ENCODE results near the gene DRAP1.
A peak's percentile ranks its signal among the peaks of the same experiment; 100 is the strongest.

DRAP1 gene, protein sequence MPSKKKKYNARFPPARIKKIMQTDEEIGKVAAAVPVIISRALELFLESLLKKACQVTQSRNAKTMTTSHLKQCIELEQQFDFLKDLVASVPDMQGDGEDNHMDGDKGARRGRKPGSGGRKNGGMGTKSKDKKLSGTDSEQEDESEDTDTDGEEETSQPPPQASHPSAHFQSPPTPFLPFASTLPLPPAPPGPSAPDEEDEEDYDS

DNA sequence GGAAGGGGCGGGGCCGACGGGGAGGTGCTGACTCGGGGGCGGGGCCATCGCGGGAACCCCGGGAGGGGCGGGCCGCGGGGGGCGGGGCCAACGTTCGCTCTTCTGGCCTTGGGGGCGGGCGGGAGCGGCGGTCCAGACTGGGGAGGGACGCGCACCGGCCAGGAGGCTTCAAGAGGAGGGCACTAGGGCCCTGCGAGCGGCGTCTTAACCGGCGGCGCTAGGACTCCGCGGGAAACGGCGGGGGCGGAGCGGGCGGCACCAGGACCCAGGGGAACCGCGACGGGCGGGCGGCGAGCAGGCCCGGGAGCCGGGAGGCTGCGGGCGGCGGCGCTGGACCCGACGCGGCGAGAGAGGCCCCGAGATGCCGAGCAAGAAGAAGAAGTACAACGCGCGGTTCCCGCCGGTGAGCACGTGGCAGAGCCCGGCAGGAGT is at the start of gene DRAP1:
Gene DRAP1 (plus strand): TSS at position 286 of the 432 bp plus-strand sequence. CDS start 76 bp downstream, at position 362.
- peak; percentile 99 for DNase-seq

DNA sequence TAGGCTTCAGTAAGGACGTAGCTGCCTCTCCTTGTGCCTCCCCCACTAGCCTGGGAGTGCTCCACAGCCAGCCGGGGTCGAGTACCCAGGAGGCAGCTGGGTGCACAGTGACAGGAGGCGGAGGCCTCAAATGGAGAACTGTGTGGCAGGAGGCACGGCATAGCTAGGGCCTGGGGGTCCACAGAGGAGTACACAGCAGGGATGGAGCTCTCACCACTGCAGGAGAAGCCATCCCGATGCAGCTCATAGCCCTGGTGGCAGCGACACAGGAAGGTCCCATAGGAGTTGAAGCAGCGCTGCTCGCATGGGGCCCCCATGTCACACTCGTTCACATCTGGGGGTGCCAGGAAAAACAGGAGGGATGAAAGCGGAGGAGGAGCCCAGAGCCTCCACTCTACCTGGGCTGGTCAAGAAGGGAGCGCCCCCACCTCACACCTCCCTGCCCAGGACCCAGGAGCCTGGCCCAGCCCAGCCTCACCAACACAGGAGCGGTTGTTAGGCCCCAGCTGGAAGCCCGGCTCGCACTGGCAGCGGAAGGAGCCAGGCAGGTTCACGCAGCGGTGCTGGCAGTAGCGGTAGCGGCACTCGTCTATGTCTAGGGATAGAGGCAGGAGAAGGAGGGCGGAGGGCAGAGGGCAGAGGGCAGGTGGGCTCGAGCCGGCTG is 49.5 kb upstream of the DRAP1 start:
- DNase-seq: no peak

DNA sequence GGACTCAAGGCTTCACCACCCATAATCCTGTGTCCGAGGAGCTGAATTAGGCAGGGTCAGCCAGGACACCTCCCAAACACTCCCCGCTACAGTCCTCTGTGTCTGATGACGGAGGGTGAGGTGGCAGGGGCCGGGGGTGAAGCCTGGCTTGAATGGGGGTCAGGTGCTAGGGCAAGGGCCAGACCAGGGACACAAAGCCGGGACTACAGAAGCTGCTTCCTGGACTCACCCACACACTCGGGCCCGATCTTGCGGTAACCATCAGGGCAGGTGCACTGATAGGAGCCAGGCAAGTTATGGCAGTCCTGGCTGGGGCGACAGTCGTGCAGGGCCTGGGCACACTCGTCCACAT is 48.9 kb upstream of the DRAP1 start:
- no peak for DNase-seq

DNA sequence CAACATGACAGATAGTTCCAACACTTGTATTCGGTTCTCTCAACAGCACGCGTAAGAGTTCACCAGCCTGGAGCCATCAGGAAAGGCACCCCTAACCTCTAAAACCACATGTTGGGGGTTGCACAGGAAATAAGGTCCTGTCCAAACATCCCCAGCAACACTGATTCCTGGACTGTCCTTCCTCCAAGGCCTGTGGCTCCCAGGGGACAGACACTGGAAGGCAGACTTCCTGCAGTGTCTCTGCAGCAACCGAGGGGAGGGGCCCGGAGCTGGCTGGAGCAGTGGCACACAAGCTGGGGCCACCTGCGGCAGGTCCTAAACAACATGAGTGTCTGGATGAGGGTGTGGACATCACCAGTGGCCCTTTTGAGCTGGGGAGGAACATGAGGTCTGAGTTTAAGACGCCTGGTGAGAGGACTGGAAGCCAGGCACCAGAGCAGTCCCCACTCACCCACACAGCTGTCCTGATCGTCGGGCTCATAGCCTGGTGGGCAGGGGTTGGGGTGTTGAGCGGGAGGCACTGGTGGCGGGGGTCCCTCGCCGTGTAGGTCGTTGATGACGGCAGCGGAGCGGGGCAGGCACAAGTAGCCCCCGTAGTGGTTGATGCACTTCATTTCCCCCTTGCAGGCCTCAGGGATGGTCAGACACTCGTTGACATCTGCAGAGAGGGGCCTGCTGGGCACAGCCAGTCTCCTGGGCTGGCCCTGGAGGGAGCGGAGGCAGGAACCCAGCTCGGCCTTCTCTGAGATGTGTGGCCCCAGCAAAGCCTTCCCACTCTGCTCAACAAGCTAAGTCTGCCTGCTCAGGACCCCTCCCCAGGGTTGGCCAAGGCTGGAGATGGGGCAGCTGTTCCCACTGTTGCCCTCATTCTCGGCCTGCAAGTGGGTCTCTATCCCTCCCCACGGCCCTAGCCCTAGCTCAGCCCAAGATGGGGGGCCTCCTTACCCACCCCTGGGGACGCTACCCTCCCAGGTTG is 48.2 kb upstream of the DRAP1 start:
- DNase-seq: no peak

DNA sequence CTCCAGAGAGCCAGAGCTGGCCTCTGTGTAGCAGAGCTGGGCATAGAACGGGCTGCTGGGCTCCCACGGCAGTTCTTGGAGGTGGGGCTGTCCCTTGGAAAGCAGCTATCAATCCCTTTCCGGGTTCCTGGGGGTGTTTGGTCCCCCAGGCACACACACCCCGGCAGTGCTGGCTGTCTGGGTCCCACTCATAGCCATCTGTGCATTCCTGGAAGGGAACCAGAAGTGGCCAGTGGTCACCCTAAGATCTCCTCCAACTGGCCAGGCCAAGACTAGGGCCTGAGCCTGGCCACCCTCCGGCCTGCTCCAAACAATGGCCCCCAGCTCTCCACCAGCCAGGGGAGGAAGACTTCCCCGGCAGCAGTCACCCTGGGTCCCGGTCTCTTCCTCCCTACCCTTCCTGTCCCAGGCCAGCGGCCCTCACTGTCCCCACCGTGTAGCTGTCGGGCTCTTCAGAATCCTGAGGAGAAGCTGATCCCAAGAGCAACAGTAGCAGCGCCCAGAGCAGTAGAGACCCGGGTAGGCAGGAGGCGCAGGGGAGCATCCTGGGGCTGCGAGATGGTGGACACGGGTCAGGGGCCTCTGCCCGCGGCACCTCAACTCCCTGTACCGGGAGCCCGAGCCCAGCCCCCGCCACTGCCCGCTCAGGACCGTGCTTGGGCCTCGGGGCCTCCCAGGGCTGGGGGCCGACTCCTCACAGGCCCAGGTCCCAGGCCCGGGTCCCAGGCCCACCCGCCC is 47.2 kb upstream of the DRAP1 start:
- no peak for DNase-seq

DNA sequence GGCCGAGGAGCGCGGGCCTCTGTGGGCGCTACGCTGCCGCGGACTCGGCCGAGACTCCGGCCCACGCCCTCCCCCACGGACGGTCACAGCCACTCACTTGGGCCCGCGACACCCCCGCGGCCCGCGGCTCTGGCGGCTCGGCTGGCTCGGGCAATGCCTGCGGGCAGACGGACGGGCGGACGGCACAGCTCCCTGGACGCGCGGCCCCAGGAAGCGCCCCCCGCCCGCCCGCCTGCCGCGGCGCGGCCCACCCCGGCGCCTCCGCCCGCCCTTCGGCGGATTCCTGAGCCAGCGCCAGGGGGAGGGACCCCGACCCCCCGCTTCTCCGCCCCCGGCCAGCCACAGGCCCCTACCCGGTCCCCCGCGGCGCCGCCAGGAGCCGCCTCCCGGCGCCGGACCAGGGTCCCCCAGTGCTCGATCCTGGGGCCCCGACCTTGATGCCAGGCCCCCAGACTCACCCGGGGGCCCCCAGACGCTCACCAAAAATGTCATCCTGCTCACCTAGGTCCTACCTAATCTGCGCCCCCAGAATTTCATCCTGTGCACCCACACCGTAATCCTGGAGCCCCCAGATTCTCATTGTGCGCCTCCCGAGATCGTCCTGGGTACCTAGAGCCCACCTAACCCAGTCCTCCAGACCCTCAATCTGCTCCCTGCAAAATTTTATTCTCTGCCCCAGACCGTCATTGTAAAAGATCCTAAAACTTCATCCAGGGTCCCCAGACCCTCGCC is 46.5 kb upstream of the DRAP1 start, which contains the start of gene EFEMP2:
Gene EFEMP2 (minus strand): TSS at position 215 of the 732 bp plus-strand sequence. CDS start 446 bp downstream, outside the sequence.
- no peak for DNase-seq

DNA sequence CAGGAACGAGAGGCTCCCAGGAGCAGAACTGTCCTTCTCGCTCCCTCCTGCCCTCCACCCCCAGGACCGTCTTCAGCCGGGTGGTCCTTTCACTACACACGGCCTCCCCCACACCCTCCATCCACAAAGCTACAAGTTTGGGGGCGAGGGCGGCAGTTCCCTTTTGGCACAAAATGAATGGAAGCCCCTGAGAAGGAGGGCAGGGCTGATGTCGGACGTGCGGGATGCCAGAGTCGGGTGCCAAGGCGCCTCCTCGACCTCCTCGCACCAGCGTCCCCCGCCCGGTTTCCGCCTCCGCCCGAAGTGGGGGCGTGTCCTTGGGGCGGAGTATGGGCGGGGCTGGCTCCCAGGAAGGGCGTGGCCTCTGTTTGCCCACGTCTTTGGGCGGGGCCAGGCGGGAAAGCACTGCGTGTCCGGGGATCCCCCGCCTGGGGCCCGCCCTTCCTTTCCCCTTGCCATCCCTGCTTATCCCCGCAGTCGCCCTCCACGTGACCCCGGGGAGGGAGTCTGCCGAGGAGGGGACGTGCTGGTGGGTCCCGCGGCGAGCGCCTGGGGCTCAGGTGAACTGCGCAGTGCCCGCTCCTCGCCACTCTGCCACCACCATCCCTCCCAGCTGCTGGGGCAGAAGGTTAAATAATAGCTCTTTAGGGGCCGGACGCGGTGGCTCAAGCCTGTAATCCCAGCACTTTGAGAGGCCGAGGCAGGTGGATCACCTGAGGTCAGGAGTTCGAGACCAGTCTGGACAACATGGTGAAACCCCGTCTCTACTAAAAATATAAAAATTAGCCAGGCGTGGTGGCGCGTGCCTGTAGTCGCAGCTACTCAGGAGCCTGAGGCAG is 45.7 kb upstream of the DRAP1 start:
- DNase-seq: peak; percentile 96

DNA sequence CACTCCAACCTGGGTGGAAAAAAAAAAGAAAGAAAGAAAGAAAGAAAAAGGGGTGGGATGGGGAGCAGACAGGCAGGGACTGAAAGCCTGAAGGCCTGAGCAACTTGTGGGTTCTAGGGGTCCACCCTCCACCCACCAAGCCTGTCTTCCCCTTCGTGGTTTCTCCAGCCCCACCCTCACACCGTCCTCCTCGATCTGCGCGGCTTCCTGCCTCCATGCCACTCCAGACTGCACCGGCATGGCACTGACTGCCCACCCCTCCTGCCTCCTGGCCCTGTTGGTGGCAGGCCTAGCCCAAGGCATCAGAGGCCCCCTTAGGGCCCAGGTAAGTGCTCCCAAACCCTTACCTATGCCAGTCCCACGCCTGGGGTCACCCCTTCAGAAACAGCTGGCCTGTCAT is 39.6 kb upstream of the DRAP1 start, which contains the start of gene CTSW:
Gene CTSW (plus strand): TSS at position 221 of the 400 bp plus-strand sequence. CDS start 18 bp downstream, at position 239.
- DNase-seq: no peak

DNA sequence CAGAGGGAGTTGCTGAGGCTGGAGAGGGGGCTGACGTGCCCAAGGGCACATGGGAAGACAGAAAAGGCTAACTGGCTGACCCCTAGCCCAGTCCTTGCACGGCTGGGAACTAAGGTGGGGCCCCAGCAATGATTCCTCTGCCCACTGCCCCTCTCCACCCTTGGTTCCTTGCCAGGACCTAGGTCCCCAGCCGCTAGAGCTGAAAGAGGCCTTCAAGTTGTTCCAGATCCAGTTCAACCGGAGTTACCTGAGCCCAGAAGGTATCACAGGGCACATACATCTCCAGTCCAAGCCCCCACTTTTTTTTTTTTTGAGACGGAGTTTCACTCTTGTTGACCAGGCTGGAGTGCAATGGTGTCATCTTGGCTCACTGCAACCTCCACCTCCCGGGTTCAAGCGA is 39.2 kb upstream of the DRAP1 start:
- DNase-seq: no peak

DNA sequence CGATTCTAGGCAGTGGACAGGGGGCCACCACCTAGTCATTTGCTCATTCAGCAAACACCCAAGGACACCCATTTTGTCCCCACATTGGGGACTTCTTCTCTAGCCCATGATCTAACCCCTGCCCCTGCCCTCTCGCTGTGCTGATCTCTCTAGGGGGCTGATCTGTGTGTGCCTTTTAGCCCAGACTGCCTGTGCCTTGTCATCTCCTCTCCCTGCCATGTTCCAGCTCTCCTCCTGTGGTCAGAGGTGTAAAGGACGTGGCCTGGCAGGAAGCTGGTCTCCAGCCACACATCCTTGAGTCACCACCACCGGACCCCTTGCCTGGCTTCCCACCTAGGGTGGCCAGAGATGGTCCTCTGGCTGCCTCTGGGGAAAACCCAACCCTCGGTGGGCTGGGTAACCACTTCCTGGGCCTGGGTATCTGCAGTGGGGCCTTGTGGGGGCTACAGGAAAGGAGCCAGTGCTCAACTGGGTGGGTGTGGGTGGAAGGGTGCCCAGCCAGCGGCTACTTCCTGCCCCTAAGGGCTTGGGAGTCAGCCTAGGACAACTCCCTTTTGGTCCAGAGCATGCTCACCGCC is 38.3 kb upstream of the DRAP1 start:
- no peak for DNase-seq

DNA sequence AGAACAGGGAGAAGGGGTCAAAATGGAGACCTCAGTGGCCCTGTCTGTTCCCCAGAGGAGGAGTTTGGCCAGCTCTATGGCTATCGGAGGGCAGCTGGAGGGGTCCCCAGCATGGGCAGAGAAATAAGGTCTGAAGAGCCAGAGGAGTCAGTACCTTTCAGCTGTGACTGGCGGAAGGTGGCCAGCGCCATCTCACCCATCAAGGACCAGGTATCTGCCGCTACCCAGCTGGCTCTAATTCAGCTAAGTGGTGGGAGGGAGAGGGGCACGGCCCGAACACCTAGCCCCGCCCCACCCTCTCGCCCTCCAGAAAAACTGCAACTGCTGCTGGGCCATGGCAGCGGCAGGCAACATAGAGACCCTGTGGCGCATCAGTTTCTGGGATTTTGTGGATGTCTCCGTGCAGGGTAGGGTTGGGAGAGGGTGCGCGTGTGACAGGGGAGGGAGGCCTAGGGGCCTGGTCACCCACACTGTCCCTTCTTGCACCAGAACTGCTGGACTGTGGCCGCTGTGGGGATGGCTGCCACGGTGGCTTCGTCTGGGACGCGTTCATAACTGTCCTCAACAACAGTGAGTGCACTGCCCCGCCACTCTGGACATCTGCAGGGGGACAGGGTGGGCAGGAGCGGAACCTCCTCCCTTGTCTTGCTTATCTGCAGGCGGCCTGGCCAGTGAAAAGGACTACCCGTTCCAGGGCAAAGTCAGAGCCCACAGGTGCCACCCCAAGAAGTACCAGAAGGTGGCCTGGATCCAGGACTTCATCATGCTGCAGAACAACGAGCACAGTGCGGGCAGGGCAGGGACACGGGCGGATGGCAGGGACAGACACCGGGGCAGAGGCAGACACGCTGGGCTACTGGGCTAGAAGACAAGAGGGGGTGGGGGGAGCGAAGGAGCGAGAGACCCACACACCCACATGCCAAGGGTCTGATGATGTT is 36.8 kb upstream of the DRAP1 start:
- DNase-seq: no peak

DNA sequence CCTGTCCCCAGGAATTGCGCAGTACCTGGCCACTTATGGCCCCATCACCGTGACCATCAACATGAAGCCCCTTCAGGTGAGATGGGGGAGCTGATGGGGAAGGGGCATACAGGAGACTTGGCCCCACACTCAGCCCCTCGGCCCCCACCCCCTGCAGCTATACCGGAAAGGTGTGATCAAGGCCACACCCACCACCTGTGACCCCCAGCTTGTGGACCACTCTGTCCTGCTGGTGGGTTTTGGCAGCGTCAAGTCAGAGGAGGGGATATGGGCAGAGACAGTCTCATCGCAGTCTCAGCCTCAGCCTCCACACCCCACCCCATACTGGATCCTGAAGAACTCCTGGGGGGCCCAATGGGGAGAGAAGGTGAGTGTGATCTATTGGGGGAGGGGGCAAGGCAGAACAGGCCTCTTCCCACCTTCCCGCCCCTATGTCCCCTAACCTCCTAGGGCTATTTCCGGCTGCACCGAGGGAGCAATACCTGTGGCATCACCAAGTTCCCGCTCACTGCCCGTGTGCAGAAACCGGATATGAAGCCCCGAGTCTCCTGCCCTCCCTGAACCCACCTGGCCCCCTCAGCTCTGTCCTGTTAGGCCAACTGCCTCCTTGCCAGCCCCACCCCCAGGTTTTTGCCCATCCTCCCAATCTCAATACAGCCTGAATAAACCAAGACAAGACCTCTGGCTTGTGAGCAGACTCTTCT is 36.0 kb upstream of the DRAP1 start:
- no peak for DNase-seq

DNA sequence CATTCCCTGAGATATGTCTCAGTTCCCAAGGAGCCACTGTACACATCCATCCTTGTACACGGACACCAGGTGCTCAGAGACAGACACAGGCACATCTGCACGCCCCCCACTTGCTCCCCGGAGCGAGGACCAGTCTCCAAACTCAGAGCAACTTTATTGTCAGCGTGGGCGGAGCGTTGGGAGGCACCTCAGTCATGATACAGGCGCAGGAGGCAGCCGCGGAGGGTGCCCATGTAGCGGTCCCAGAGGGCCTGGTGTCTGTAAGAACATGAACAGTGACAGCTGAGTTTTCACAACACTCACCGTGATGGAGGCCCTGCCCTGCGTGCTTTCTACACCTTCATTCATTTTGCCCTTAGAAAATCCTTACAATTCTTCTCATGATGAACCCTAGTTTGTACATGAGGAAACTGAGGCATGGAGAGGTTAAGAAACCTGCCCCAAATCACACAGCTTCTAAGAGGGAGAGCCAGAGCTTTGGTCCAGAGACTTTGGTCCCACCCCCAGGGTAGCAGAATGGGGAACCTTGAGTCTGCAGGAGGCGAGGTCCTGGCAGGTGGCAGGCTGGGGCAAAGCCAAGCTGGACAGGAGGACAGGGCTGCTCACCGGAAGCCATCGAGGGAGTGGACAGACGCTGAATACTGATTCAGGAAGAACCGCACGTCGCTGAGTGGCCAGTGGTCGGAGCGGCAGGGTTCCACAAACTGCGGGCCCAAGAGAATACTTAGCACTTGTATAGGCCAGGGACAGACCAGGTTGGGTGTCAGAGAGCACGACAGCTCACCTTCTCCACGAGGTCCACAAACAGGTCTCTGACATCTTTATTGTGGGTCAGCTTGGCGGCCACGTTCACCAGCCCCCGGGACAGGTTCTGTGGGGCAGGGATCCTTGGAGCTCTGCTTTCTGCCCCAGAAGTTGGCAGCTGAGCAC is 35.2 kb upstream of the DRAP1 start:
- DNase-seq: no peak

DNA sequence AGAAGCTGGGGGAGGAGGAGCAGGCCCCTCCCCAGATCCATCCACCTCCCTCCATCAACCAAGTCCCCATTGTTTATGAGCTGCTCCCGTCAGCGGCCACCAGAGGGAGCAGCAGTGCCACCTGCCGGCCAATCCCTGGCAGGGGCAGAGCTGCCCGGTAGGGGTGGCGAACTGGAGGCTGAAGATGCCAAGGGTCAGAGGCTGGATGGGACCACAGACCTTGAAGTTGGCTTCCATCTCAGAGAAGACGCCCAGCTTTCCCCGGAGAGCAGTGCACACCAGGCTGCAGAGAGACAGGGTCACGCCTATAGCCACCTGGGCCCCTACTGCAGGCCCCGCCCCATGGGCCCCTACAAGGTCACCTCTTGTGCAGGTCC is 34.5 kb upstream of the DRAP1 start:
- DNase-seq: peak; percentile 71

DNA sequence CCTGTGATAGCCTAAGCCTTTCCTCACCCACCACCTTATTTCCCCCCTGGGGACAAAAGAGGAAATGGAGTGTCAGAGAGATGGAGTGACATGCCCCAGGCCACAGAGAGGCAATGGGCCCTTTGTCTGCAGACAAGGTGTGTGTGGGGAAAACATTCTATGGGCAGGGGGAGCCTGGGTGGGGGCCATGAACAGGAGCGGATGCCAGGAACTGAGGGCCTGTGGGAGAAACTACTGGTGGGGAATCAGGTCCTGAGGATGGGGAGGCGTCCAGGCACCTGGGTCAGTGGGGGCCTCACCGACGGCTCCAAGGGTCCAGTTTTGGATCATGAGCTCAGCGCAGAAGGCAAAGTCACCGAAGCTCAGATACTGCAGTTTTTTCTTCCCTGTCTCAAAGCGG is 34.0 kb upstream of the DRAP1 start:
- no peak for DNase-seq

DNA sequence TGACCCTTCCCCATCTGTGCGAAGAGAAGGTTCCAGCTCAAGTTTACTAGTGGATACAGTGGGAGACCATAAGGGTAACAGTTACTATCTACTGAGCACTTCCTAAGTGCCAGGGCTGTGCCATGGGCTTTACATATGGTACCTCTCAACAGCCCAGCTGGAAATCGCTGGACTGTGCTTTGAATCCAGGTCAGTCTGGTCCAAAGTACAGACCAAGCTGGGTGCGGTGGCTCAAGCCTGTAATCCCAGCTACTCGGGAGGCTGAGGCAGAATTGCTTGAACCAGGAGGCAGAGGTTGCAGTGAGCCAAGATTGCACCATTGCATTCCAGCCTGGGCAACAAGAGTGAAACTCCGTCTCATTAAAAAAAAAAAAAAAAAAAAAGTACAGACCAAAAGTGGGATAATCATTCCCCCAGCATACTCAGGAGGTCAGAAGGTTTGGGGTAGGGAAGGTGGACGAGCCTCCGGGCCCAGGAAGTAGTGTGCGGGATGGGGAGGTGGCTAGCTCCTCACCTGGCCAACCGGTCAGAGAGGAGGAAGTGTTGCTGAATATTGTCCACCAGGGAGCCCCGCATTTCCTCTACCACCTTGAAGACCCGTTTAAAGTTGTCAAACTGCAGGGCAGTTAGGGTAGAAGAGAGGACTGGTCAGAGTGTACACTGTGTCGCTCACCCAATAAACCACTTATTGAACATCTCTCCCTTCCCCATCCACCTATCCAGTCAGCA is 33.3 kb upstream of the DRAP1 start:
- no peak for DNase-seq

Measured in activated CD4-positive, alpha-beta T cell treated with anti-CD3 and anti-CD28 coated beads for 1 hour (primary cell).